GM10266 (cell line): ENCODE measurements around the gene JUND.

Experiments used
- DNase-seq: peaks from one replicate; pipeline ENCODE4 v3.0.0; 2012; ENCODE audit errors: extremely low spot score
- CTCF ChIP-seq: IDR thresholded peaks from 2 replicates; pipeline ENCODE4 v1.5.1; 2012; ENCODE audit warnings: mild to moderate bottlenecking, low read depth; ENCODE audit not compliant: control insufficient read depth, insufficient read depth; ENCODE audit errors: missing control alignments

JUND gene

GRCh38 chr19:18230941-18231734 is 50.3 kb downstream of the JUND start:
- no peak for DNase-seq
- TF ChIP-seq CTCF = no peak

- TF ChIP-seq CTCF = no peak
- no peak for DNase-seq
Observed at GRCh38 chr19:18229915-18230314, 51.5 kb downstream of the JUND start.
